DLD1 (cell line): ENCODE results near the gene INSYN1.

Source experiments
- in situ Hi-C: cut with HindIII; loops from 2 replicates; pipeline ENCODE4 v1.10.0; 2017; ENCODE audit warnings: low sequenced_read_pairs

Gene INSYN1

DNA sequence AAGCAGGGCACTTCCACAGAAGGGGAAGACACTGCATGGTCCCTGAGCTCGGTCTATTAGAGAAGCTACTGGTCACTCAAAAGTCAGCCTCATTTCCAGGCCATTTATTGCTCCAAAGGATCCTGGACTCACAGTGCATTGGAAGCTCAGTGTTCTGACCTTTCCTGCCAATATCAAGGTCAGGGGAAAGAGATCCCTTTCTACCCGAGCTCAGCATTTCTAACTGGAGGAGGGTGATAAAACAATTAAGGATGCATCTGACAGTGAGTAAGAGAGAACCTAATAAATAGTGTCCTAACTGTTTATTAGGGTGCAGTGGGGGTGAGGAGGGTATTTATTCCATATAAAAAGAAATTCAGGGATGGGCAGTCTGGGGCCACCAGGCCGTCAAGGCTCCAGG lies 26.8 kb upstream of the INSYN1 start:
- in situ Hi-C loops, result no loop called here

DNA sequence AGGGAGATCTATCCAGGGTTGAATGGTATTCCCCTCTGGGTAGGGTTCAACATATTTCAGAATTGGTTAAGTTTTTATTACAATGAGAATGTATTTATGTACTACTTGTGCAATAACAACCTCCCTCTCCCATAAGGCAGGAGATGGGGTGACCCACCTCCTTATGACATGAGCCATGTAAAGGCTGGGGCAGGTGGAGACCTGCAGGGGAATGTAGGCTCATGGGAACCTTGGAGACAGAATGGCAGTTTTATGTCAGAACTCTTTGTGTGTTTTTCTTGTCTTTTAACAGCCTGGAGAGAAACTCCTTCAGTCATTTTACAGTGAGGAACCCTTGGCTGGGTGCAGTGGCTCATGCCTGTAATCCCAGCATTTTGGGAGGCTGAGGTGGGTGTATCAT lies 24.6 kb upstream of the INSYN1 start:
- in situ Hi-C loops, result no loop called here

DNA sequence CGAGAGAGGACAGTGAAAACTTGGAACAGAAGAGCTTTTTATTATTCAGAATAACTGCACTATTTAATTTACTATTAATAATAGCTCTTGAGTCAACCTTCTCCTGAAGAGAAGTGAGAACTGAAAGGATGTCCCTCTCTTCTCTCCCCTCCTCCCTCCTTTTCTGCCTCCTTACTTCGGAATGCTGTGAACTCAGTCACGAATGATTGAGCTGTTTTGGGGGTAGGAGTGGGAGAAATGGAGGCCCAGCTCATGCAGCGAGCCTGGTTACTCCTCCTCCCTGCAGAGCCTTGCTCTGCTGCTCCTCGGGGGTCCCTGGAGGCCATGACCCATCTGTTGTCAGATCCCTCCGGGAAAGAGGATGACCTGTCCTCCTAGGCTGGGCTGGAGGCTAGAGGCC lies 20.3 kb upstream of the INSYN1 start:
- in situ Hi-C loops, result no loop called here

DNA sequence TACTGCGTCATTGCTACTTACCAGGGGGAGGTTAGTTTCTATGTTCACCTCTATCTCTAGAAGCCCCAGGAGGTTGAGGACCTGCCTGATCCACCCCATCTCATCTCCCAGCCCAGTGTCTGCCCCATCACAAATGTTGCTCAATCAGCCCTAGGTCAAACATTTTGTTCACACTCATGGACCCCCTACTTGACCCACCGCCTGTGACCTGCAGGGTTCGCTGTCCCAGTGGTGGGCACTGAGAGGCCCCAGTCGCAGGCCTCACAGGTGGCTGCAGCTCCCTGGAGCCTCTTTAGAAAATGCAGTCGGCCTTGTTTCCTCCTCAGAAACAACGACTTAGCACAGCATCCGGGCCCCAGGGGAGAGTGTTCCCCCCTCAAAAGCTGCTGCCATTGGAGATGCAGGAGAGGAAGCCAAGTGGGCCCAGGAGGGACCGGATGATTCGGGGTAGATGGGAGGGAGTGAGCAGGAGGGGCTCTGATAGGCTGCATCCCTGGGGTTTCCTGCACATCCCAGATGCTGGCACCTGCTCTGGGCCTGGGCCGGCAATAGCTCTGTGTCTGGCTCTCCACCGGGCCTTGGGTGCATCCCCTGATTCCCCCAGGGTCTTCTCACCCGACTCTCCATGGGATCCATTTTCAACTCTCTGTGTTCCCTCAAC lies 18.4 kb upstream of the INSYN1 start:
- in situ Hi-C loops, result no loop called here

DNA sequence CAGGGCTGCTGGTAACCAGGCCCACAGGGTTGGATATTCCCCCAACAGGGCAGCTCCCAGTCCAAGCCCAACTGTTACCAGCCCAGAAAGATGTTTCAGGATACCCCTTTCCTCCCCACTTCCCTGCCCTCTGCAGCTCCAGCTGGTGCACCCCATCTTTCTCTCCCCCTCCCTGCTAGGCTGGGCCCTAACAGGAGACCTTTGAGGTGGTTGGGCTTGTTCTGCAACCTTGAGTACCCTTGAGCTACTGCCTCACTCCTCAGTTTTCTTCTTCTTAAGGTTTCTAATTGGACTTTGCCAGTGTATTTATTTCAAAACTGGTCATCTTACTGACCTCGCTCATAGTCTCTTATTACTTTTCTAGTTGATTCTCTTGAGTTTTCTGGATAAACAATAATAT lies 16.9 kb upstream of the INSYN1 start:
- in situ Hi-C loops, result no loop called here

DNA sequence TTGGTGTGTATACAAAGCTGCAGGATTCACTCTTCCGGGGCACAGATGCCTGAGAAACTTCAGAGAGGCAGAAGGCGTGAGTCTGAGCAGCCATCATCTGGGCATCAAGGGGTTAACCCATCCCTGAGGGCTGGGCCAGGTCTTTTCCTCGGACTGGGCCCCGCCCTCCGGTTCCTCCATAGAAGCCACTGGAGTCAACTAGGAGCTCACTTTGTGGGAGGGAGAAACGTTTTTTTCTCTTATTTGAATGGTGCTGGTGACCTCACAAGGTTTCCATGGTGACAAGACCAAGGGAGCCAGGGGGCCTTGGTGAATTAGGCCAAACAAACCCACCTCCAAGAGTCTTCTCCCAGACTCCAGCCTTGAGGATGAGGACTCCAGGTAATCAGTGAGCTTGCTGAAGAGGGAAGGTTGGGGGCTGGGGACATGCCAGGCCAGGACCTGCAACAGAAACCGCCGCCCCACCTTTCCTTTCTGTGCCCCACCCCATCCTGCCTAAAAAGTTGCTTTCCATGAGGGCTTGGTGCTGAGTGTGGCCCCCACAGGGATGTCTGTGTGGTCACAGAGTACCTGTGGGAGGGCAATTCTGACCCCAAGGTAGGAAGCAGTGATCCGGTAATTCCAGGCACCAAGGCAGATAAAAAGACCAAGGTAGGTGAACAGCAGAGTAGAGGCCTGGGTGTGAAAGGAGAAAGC lies 14.8 kb upstream of the INSYN1 start:
- in situ Hi-C loops, result no loop called here

DNA sequence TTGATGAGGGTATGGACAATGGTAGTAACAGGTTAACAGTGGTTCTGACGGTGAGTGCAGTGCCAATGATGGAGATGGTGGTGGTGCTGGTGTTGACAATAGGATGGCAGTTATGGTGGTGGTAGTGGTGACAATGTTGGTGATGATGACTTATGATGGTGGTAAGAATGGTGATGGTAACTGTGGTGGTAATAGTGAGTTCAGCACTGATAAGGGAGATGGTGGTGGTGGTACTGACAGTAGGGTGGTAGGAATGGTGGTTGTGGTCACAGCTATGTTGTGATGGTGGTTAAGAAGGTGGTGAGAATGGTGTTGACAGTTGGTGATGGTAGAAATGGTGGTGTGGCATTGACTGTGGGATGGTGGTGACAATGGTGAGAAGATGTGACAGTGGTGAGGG lies 13.4 kb upstream of the INSYN1 start:
- in situ Hi-C loops, result no loop called here

DNA sequence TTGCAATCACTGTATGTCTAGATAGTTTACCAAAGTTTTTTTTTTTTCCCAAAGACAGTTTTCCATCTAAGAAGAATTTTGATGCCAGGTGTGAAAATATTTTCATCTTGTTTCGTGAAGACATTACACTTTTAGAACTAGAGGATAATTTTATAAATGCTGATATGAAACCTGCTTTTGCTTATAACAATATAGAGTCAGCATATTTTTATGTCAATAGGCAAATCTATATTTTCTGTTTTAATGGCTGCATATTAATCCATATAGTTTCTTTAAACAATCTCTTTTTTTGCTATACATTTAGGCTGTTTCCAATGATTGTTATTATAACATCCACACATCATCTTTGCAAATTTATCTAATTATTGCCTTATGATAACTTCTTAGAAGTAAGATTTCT lies 12.6 kb upstream of the INSYN1 start:
- in situ Hi-C loops, result no loop called here

DNA sequence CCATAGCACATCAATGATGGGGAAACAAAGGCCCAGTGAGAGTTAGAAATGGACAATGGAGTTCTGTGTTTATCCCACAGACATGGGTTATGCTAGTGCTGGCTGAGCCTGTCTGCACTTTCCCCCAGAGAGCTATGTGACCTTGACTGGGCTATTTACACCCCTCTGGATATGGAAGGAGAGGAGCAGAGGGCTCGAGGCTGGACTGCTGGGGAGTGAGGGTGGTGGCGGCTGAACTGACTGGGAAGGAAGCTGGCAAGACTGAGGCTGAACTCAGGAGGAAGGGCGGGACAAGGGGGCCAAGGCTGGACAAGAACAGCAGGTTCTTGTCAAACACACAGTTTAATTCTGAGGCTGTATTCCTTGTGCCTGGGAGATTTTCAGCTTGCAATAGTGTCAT lies 10.8 kb upstream of the INSYN1 start:
- in situ Hi-C loops, result no loop called here

DNA sequence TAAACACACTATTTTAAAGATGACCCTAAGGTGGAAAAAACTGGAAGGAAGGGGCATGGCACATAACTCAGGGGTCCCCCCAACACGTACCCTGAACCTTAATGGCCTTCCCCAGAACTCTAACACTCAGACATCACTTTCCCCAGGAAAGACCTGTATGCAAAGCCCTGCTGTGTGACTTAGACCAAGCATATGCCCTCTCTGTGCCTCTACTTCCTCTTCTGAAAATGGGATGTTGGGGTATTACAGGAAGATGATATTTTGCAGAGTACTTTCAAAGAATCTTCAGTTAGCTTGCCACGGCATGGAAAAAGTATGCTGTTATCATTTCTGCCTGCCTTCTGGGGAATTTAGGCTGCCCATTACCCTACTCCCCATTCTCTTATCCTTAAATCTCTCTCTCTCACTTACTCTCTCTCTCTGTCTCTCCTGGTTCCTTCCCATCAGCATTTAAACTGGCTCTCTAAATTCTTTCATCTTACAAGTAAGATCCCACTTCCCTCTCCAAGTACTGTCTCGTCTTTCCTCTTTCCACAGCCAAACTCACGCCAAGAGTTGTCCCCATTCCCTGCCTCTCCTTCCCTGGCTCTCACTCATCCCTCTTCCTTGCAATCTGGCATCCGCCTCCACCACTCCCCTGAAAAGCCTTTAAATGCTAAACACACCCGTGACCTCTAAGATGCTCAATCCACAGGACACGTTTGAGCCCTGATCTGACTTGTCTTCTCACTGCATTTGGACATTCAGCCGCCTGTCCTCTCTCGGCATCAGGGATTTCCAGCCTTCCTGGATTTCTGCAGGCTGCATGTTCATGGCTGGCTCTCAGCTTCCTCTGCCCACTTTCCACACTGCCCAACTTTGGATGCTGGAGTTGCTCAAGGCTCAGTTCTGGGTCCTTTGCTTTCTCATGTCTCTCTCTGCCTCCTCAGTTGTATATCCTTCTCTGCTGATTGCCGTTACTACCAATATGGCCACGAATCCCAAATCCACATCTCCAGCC lies 7.5 kb upstream of the INSYN1 start:
- in situ Hi-C loops, result no loop called here

DNA sequence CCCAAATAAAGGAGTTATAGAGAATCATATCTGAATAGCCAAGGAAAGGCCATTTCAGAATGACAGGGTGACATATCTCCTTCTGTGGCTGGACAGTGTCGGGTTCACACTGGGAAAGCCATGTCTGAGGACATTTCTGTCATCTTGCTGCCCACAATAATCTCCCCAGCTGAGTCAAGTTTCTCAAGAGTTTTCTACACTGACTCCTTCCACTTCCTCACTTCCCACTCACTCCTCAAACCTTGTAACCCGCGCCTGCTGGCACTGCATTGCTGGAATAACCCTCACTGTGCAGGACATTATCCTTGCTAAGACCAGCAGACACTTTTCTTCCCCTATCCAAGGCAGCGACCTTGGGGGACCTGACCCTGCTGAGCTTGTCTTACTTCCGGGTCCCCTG lies 5.3 kb upstream of the INSYN1 start:
- in situ Hi-C loops, result no loop called here

DNA sequence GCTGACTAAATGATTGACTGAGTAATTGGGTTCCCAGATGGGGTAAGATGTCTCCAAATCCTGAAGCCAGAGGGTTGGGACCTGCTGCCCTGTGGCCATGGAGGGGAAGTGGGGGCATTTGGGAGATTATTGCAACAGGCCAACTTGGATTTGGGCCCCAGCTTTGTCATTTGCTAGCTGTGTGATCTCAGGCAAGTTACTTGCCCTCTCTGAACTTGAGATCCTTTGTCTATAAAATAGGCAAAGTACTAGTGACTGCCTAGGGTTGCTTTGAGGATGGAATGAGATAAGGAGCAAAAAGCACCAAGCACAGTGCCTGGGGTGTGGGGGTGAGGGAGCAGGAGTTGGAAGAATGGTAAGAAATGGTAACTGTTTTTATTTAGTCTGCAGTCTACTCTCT lies 4.4 kb upstream of the INSYN1 start:
- in situ Hi-C loops, result no loop called here

DNA sequence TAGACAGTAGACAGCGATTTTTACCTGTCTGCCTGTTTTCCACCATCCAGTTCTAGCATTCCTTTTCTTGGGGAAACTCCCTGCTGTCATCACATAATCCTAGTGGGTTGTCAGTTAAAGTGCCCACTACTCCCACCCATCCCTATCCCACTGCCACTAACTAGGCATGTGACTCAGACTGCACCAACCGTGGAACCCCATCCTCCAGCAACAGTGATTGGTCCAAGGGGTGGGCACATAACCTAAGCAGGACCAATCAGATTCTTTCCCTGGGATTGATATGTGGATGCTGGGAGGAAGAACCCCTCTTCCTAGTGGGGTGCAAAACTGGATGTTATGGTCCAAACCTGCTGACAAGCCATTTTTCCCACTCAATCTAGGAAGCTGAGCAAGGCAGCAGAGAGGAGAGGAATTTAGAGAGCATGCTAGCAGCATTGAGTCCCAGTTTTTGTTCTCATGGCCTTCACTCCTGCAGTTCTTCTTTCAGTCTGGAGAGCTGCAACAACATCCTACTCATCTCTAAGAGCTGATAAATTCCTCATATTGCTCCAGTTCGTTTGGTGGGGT lies 3.9 kb upstream of the INSYN1 start:
- in situ Hi-C loops, result no loop called here

DNA sequence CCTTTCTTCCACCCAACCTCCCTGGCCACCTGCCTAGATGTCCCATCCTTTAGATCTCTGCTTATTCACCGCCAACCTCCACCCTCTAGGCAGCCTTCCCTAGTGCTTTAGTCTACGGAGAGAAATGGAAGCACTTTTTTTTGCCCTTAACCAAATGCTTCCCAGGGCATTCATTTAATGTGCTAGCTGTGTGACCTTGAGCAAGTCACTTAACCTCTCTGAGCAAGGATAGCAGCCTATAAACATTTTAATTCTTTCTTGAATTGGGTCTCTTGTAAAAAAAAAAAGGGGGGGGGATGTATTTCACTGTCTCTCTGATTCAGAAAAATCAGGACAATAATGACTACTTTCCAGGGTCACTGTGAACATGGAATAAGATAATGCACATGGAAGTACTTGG lies 3.2 kb upstream of the INSYN1 start:
- in situ Hi-C loops, result no loop called here

DNA sequence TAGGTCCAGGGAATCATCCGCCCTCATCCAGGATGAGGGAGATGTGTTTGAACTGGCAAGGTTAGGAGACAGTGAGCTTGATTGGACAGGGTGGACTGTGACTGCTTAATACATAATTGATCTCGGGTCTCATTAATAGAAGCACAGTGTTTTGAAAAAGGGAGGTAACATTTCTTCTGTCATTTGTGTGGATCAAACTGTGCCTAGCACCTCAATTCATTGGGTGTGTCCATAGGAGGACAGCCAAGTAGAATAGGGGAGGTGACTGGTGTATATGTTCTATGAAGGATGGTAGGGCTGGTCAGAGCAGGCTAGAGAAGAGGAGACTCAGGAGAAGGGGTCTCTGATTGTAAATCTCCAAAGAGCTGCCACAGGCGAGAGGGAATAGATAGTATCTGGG lies 2.8 kb upstream of the INSYN1 start:
- in situ Hi-C loops, result no loop called here

DNA sequence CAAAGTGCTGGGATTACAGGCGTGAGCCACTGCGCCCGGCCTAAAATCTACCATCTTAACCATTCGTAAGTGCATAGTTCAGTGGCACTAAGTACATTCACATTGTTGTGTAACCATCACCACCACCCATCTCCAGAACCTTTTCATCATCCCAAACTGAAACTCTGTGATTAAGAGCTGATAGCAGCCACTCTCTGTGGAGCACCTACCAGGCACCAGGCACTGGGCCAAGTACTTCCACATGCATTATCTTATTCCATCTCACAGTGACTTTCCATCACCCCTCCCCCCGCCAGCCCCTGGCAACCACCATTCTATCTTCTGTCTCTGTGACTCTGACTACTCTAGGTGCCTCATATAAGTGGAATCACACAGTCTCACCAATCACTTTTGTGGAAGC lies 2.3 kb upstream of the INSYN1 start:
- in situ Hi-C loops, result no loop called here

DNA sequence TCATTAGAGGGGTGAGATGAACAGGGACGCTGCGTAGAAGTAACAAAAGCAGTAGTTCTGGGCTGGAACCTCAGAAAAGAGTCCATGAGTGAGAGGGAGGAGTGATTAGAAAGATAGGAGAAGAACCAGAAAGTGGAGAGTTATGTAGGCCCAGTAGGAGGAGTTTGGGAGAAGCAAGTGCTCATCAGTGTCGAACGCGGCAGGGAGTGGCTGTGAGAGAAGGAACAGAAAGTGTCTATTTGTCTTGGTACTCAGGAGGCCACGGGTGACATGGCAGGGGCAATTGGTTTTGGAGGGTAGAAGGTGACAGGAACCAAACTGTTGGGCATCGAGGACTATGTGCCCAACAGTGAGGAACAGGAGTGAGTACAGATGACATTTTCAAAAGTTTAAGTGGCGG lies 1.3 kb upstream of the INSYN1 start:
- in situ Hi-C loops, result no loop called here

DNA sequence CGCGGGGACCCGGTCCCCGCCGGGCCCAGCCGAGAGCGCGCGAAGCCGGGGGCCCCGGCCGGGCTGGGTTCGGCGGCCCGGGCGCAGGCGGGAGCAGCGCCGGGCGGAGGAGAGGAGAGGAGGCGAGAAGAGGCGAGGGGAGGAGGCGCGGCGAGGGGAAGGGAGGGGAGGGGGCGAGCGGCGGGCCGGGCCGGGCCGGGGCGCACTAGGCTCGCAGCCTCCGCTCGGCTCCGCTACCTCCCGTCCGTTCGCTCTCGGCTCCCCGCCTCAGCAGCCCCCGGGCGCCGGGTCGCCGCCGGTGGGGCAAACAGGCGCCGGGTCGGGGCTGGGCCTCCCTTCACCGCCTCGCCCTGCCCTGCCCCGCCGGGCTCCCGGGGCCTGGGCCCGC lies 351 bp downstream of the INSYN1 start:
- in situ Hi-C loops, result no loop called here

DNA sequence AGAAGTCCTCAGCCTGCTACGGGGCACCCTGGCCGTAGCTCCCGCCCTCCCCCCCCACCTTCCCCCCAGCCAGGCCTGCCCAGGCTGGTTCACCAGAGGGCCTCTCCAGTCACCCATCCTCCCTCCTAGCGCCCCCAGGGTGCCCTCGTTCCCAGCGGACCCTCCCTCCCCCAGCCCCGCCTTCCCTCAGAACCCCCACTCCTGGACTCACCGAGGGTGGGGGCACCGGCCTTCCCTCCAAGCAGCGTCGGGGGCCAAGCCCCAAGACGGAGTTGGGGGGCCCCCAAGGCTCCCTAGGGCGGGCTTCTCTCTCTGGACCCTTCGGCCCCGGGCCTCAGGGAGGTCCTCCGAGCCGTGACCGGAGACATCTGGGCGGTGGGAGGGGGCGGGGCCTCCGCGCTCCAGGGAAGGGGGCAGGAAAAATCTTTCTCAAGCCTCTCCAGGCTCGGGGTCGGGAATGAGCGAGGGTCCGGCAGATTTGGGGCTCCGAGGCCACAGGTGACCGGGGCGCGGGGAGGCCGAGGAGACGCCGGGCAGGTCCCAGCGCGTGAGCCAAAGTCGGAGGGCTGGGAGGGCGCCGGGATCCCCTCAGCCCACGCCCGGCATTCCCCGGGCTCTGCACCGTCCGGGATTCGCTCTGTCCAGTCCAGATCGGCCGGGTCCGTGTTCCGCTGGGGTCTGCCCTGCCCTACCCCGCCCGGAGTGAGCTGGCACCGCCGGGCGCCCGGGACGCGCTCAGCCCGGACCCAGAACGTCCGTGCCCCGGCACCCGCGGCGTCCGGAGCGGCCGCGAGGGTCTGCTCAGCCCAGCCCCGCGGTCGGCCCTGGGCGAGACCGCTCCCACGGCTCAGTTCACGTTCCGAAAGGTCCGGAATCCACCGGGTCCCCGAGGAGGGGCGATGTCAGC lies 999 bp downstream of the INSYN1 start:
- in situ Hi-C loops, result no loop called here

DNA sequence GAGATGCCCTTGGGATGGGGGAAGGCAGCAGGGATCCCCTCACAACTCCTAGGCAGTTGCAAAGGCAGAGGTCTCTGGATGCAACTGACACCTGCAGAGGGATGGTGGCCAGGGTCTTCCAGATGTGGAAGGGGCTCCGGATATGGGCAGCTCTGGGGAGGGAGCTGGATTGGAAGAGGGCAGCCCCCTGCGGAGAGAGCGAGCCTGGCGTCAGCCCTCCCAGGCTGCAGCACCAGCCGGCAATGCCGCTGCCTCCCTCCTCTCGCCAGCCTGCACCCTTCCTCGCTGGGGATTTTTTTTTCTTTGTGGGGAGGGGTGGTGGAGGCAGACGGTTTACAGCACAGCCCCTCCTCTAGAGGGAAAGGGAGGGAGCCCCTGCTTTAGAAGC lies 1.6 kb downstream of the INSYN1 start:
- in situ Hi-C loops, result no loop called here
